KOPT-K1 (cell line): ENCODE results near the gene HOXA10.

Experiments
- H3K27ac ChIP-seq: fragments of 200-600 bp; sonication (generic); 2 replicates; pipeline ENCODE4 v1.5.1; 2016; ENCODE audit warnings: antibody characterized with exemption, mild to moderate bottlenecking, low read depth, low read length; ENCODE audit not compliant: poor library complexity, severe bottlenecking
- H3K36me3 ChIP-seq: fragments of 200-600 bp; sonication (generic); 2 replicates; pipeline ENCODE4 v1.5.1; 2017; ENCODE audit warnings: antibody characterized with exemption, mild to moderate bottlenecking, low read length, moderate library complexity; ENCODE audit not compliant: insufficient read depth
- H3K9me3 ChIP-seq: fragments of 200-600 bp; sonication (generic); 2 replicates; pipeline ENCODE4 v1.5.1; 2017; ENCODE audit warnings: antibody characterized with exemption, low read length, mild to moderate bottlenecking; ENCODE audit not compliant: insufficient read depth, poor library complexity, severe bottlenecking

The HOXA10 gene

DNA sequence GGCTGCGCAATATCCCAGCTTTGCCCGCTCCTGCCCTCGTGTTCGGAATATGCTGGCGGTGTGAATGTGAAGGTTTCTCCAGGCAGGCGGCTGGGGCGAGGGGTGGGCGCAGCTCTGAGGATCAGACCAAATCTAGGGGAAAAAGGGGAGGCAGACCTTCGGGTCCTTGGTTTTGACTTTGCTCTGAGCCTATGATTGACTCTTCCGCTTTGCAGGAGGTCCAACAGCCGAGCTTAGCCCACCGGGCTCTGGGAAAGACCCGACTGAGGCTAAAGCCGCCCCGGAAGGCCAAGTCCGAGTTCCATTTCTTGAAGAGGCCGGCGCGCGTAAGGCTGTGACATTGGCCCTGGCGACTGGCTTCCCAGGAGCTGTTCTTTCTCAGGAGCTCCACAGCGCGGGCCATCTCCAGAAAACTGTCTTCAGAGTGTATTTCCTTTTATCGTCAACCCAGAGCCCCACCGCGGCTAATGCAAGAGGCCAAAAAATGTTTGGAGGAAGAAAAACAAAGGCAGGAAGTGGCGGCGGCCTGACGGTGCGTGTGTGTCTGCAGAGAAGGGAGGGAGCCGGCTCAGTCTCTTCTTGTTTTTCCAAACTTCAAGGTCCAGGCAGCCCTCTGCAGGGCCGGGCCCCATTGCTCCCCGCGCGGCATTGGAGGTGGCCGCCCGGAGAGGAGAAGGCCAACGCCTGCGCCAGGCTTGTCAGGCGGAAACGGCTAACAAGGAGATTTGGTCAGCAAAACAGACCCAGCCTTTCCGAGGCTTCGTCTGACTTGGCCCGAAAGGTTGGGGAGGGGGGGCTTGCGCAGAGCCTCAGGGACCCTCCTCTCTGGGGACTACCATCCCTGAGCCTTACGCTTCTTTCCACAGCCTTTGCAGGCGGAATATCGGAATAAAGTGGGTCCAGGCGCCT lies 14.5 kb upstream of the HOXA10 start:
- Histone ChIP-seq H3K9me3 (no peaks in the 10 kb centered on the region), H3K27ac (no peak overlapping the region), H3K36me3 (no peaks in the 10 kb centered on the region)

DNA sequence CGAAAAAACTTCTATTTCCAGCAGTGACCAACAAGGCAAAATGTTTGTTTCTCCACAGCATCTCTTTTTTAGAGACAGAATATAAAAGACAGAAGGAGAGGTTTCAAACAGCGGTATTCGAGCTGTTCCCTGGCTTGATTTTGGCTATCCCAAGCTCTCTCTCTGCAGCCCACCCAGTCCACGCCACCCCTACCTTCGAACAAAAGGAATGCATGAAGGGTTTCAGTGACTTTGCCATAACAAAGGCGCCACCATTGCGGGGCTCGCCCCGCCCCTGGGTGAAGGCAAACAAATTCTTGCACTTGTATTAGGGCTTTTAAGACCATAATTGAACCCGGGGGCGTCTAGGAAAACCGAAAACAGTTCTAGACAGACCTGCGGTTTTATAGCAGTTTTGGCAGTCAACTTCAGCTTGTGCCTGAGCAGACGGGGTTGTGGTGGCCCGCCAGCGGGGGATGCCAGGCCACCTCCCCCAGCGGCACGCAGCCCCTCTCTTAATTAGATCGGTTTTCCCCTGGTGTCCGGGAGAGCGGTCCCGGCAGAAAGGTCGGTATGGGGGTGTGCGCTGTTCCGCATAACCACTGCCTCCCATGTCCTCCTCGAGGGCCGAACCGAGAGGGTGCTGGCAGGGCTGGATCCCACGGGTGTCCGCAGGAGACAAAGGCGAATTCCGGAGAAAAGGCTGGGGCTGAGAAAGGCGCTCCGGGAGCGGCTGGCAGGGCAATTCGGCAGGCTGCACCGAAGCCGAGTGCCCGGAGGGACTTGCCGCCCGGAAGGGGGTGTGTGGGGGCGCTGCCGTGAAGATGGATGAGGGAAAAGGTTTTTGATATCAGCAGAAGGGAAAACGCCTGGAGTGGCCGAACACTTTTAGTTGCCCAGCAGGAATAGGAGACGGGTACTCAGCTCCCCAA lies 13.6 kb upstream of the HOXA10 start:
- H3K27ac ChIP-seq, result no peak overlapping the region
- no peaks in the 10 kb centered on the region for H3K9me3 ChIP-seq
- no peaks in the 10 kb centered on the region for H3K36me3 ChIP-seq

DNA sequence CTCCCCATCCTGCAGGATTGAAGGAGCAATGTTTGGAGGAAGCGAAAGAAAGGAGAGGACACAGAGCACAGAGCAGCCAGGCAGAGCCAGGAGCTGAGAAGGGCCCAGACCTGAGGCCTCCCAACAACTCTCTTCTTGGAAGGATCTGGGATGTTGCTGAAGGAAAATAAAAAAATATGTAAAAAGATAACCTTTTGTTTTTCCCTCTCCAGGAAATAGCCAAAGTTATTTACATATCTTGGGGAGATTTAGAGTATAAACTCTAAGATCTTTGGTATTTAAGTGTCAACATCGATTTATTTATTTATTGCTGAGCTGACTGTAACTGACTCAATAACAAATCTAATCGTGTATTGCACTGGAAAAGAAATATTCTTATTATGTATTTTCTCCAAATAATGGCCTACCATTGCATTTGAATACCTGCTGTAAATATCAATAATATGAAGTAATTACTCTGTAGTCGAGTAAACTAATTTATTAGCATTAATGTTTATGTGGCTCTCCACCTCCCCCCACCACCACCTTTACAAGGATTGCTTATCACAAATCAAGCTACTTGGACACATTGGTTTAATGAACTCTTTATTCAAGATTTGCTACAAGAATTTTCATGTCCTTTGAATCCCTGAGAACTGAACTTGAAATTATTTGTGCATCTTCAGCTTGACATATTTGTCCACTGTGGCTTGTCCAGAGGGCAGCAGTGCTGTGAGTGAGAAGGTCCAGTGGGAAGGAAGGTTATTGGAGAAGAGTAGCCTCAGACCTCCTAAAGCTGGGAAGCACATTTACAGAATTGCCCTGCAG lies 12.8 kb upstream of the HOXA10 start:
- no peak overlapping the region for H3K27ac ChIP-seq
- no peaks in the 10 kb centered on the region for H3K36me3 ChIP-seq

DNA sequence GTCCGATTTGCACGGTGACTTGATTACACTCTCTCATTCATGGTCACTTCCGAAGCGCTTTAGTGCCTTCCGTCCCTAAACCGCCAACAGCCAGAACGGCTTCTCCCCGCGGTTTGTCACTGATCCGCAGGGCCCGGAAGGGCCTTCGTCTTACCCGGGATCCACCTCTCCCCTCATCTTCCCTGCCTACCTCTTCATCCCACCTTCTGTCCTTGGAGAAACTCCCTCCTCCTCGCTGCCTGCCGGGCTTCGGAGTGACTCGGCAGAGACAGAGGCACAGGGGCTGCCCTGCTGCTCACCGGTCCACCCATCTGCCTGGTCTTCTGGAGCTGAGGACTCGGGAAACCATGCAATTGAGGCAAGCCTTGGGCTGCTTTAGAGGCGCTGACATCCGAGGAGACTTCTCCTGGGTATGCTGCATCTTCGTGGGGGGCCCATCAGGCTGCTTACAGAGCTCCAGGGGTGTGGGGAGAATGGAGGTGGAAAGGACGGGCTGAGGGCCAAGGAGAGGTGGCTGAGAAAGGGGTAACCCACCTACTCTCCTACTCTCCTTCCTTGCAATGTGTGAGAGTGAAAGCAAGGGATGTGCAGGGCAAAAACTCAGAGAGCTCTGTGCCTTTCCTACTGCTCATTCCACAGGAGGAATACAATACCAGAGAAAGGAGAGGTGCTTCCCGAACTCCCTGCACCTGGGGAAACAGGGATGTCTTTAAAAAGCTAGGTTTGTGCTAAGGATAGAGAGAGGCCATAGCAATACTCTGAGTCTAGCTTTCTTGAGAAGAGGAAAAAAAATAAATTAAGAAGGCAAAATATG lies 11.9 kb upstream of the HOXA10 start:
- Histone ChIP-seq H3K9me3 (no peaks in the 10 kb centered on the region), H3K27ac (no peak overlapping the region), H3K36me3 (no peaks in the 10 kb centered on the region)

More for the DNA sequence above, 12.8 kb upstream of the HOXA10 start:
- H3K9me3 ChIP-seq, result no peaks in the 10 kb centered on the region

DNA sequence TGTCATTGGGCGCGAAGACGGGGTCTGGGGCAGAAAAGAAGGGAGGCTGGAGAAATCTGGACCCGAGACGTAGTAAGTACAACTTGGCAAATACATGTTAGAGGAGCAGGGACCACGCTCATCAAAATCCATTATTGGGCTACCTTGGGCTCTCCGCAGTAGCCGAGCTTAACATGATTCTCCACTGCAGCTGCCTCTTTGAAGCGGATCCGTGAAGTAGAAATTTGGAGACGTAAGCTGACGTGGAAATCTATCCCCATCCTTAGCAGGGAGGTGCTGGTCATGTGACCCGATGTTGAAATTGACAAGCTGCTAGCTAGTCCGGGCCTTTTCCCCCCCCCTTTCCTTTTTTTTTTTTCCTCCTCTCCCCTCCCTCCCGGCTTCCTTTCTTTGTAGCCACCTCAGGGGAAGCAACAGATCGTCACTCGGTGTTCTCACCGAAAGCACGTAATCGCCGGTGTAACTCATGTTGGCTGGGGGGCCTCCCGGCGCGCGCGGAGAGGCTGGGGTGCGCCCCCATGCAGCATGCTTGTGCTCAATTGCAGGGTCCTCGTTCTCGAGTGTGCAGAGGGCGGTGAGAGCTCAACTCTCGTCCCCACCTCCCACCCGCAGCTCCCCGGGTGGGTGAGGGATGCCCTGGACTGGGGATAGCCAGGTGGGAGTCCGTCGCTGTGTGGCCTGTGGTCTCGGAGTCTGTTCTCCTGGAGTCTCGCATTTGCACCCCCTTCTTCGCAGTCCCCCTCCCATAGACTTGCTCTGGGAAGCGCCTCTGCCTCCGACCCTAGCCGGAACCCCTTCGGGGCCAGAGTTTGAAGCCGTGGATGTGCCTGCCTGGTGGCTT lies 11.1 kb upstream of the HOXA10 start, which contains the start of gene HOXA11:
Gene HOXA11, minus strand, starts transcription at position 220 of the 841 bp plus-strand sequence. Its CDS starts 88 bp downstream, at position 132.
- Histone ChIP-seq H3K27ac (no peak within 1 kb of the TSS), H3K36me3 (no peaks in the 10 kb centered on the region), H3K9me3 (no peaks in the 10 kb centered on the region)

DNA sequence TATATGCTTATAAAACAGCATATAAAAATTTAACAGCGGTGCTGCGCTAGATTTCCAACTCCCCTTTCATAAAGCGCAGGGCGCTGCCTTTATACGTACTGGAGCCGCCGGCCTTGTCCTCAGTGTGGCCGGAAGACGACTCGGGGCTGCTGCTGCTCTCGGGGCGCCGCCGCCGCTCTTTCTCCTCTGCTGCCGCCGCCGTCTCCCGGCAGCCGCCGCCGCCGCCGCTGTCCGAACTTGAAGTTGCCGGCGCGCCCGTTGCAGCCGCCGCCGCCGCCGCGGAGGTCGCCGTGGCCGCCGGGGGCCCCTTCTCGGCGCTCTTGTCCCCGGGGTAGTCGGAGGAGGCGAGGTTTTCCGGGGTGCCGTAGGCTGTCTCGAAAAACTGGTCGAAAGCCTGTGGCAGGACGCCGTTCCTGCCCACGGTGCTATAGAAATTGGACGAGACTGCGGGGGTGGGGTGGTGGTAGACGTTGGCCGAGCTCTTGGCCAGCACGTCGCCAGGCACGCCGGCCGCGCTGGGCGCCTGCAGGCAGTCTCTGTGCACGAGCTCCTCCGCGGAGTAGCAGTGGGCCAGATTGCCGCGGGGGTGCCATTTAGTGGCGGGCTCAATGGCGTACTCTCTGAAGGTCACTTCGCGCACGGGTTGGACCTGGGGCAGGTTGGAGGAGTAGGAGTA lies 10.4 kb upstream of the HOXA10 start:
- H3K36me3 ChIP-seq, result no peaks in the 10 kb centered on the region
- no peaks in the 10 kb centered on the region for H3K9me3 ChIP-seq
- no peak overlapping the region for H3K27ac ChIP-seq

DNA sequence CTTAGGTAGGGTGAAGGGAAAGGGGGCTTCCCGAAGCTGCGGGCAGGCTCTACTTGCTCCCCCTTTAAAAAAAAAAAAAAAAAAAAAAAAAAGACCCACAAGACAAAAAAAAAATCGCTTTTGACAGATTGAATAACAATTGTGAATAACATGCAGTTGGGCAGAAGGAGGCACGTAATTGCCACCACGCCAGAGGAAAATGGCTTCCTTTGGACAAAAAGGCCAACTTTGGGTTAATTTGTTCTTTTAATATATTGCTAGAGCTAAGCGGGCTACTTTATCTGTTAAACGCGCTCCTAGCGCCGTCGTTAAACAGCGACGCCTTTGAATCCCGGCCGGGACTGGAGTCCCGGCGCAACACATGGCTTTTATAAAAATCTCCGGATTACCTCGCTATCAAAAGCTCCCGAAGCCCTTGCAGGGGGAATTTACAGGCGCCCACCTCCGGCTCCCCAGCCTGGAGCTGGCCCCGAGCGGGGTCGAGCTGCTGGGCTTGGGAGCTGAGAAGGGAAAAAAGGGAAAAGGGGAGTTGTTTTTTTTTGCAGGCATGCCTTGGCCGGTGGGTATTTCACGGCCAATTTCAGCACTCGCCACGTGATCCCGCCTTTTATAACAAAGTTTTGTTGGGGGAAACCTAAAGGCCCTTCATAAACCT lies 9.7 kb upstream of the HOXA10 start:
- no peak overlapping the region for H3K27ac ChIP-seq
- H3K9me3 ChIP-seq, result no peaks in the 10 kb centered on the region
- no peaks in the 10 kb centered on the region for H3K36me3 ChIP-seq

DNA sequence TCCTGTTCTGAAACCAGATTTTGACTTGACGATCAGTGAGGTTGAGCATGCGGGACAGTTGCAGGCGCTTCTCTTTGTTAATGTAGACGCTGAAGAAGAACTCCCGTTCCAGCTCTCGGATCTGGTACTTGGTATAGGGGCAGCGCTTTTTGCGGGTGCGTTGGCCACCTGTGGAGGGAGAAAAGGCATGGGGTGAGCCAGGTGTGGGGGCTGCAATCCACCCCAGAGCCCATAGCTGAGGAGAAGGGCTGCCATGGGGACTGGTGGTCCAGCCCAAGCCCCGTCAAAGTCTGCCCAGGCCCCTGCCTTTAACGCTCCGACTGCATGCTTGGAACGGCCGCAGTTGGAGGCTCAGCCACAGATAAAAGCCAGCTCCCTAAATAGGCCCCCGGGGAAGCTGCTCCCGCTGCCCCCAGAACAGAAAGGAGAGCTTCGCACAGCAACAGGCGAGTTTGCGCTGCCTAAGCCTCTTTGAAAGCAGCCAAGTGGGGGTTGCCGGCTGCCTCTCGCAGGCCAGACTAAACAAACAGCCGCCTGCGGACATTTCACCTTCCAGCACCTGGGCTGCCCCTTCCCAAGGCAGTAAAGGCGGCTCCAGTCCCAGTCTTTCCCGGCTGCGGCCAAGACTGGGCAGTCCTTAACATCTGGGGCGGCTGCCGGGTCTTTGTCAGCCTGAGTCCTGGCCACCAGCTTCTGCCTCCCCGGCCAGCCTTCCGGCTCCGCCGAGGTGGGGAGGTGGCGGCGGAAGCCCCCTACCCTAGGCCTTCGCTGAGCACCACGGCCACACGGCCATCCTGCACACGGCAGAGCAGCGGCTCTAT lies 9.0 kb upstream of the HOXA10 start:
- no peaks in the 10 kb centered on the region for H3K9me3 ChIP-seq
- no peaks in the 10 kb centered on the region for H3K36me3 ChIP-seq
- no peak overlapping the region for H3K27ac ChIP-seq

DNA sequence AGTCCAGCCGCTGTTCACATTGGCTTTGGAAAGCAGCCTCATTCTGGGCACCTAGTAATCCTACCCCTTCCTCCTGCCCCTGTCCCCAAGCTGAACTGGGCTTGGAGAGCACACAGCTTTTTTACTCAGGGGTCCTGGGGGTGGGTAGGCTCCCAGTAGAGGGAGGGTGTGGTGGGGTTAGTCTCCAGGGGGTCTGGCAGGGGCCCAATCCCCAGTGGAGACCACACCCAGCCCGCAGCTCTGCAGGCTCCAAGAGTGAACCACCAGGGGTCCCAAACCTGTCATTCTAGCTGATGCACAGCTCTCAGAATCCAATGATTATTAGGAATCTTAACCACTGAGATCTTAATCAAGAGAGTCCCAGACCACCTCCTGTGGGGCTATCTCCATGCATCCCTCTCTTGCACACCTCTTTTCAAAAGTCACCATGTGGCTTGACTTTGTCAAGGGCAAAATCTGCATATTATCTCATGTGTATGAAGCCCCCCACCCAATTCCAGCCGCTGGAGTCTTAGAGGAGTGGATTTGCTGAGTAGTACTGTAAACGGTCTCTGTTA lies 8.2 kb upstream of the HOXA10 start:
- Histone ChIP-seq H3K27ac (no peak overlapping the region), H3K9me3 (no peaks in the 10 kb centered on the region), H3K36me3 (no peaks in the 10 kb centered on the region)

DNA sequence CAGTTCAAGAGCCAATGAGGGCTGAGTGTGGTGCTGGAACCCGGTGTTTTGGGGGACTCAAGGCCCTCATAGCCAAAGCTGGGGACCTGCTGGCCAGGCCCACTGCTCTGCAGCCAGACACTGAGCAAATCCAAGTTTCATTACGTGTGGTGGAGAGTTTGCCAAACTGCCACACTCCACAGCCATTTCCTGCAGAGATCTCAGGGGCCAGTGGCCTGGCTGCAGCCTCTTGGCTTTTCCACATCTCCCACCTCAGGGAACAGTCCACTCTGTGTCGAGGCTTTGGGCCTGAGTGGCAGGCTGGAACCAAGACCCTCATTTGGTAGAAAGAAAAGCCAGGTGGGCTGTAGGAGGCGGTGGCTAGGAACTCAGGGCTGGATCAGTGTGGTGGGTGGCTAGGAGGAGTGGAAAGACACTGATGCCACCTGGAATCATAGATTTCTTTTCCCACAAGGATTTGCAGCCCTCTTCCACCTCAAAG lies 7.7 kb upstream of the HOXA10 start:
- no peaks in the 10 kb centered on the region for H3K9me3 ChIP-seq
- no peak overlapping the region for H3K27ac ChIP-seq
- H3K36me3 ChIP-seq, result no peaks in the 10 kb centered on the region

DNA sequence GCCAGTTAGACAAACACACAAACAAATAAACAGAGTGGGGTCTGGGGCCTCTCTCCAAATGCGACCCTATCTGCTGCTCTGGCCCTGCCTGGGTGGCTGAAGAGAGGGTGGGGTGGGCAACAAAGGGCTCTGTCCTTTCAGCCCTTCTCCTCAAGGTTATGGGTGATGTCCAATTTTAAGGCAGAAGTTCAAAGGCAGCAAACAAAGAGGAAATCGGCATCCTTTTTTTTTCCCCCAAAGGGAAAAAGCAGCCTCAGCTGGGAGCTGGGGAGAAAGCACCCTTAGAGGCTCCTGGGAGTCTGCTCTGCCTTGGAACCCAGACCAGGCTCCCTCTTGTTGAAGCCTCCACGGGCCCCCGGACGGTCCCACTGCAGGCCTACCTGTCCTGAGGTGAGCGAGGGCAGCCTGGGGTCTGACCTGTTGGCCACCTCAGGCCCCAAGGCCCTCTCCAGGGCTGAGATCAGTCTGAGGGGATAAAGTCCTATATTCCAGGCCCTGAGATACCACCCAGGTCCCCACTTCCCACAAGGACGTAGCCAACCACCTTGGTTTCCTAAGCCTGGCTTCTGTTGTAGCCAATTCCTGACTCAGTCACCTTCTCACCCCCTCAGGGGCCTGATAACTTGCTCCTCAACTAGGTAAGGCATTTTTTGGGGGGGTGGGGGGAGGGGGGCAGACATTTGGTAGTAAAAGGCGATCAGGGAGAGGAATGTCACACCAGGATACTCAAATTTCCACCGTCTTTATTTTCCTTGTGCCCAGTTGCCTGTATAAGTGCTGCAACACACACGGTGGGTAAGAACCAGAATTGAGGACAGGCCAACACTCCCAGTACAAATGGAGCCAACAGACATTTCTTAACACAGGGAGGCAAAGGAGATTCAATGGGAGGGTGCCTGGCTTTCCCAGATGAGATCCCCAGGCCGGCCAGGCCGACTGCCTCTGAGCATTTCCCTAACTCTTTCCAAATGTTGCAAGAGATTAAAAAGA lies 6.6 kb upstream of the HOXA10 start:
- Histone ChIP-seq H3K36me3 (no peaks in the 10 kb centered on the region), H3K27ac (no peak overlapping the region), H3K9me3 (no peaks in the 10 kb centered on the region)
